Upper lobe of left lung (tissue), 6 donors: ENCODE measurements around the gene MCTP1. TPM values are rescaled to one million over a fixed set of nuclear protein-coding genes. Genes with fewer than 3 reads are reported as not detected.

Experiments used
- ATAC-seq, 2 donors: fragments of 200-7000 bp; cut with Tn5 transposase; one replicate each; pipeline ENCODE4 v1.9.1; 2022; ENCODE audit warnings: mild to moderate bottlenecking in 2 of 2, moderate library complexity in 2 of 2; ENCODE audit not compliant: low FRiP score in 2 of 2
- DNase-seq, 2 donors: peaks; one replicate each; pipeline ENCODE4 v3.0.0-alpha.2; 2019 to 2020
- H3K27ac ChIP-seq, 4 donors: fragments of 200-600 bp; sonication (generic); one replicate each; pipeline ENCODE4 v1.5.1; 2016 to 2019
- H3K27me3 ChIP-seq, 4 donors: fragments of 200-600 bp; sonication (generic); one replicate each; pipeline ENCODE4 v1.5.1; 2017 to 2019
- H3K36me3 ChIP-seq, 4 donors: fragments of 200-600 bp; sonication (generic); one replicate each; pipeline ENCODE4 v1.5.1; 2016 to 2019
- H3K4me1 ChIP-seq, 4 donors: fragments of 200-600 bp; sonication (generic); one replicate each; pipeline ENCODE4 v1.5.1; 2018 to 2019
- H3K4me3 ChIP-seq, 4 donors: fragments of 200-600 bp; sonication (generic); one replicate each; pipeline ENCODE4 v1.5.1; 2017 to 2019; ENCODE audit warnings: mild to moderate bottlenecking in 2 of 4, moderate library complexity in 1 of 4
- H3K9me3 ChIP-seq, 4 donors: fragments of 200-600 bp; sonication (generic); one replicate each; pipeline ENCODE4 v1.5.1; 2018 to 2019
- CTCF ChIP-seq, 6 experiments: fragments of 450-650 bp in 4 of 6; fragments of 200-600 bp in 2 of 6; sonication (generic) in 2 of 6; IDR thresholded peaks; one replicate each; pipeline ENCODE4 v1.5.1; 2016 to 2019; ENCODE audit warnings: antibody characterized with exemption in 6 of 6
- EP300 ChIP-seq, 4 donors: sonication (generic); formaldehyde crosslinking; IDR thresholded peaks; one replicate each; pipeline ENCODE4 v1.5.1; 2017; ENCODE audit warnings: antibody characterized with exemption in 4 of 4, control low read depth in 2 of 4
- POLR2A ChIP-seq, 4 donors: fragments of 450-650 bp; IDR thresholded peaks; one replicate each; pipeline ENCODE4 v1.5.1; 2016 to 2017; ENCODE audit warnings: antibody characterized with exemption in 4 of 4, mild to moderate bottlenecking in 2 of 4
- POLR2AphosphoS5 ChIP-seq, 2 donors: sonication (generic); formaldehyde crosslinking; IDR thresholded peaks; one replicate each; pipeline ENCODE4 v1.5.1; 2017; ENCODE audit warnings: antibody characterized with exemption in 2 of 2
- WGBS, 2 donors: methylation state at CpG; one replicate each; pipeline ENCODE4 v1.1.5; 2017 to 2018; 5-methylcytosine and 5-hydroxymethylcytosine counted together
- total RNA-seq, 6 donors: library from RNA; depleted of rRNA in 4 of 6; stranded (reverse); fragments of >200 nt in 4 of 6; gene quantifications; one replicate each; pipeline versions ENCODE4 v1.1.0 to v1.2.1, GENCODE V29; 2016 to 2021
- donor health status: DM: no; HTN: no; CAD: no; lungs with moderate emphysema.
- donor health status: DM: no; HTN: yes; CAD: no; lungs with severe emphysema.

The MCTP1 gene
- total RNA-seq, 6 donors from 2014 or later: 30.4 to 43.8 (median 38.3) TPM

DNA sequence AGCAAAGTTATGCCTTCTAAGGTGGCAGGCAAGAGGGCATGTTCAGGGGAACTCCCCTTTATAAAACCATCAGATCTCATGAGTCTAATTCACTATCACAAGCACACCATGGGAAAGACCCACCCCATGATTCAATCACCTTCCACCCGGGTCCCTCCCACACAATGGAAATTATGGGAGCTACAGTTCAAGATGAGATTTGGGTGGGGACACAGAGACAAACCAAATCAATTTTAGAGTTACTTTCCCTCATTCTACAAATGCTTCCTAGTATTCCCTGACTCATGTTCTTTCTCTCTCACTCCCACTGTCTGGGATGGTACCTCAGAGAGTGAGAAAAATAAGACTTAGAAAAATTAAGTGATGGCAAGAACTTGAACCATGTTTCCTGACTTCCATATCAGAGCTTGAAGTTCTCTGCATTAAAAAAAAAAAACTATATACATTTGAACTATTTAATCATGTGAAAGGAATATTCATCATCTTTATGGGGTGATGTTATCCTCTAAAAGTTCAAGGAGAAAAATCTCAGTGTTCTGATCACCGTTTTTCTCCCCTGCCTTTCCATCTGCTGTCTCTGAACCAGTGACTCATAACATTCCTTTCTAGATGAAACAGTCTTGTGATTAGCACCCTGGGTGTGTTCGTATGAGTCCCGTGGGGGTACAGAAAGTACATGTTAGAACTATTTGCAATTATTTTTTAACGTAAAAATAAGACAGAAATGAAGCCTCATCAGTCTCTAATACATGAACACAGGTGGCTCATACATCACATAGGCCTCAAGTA, 383.5 kb downstream of the MCTP1 start:
- no peak overlapping the region for H3K4me3 ChIP-seq
- H3K27ac ChIP-seq: no peak overlapping the region
- TF ChIP-seq EP300 (IDR thresholded peaks at IDR 0.05): no peak
- no peak for TF ChIP-seq POLR2AphosphoS5 (IDR thresholded peaks at IDR 0.05)
- TF ChIP-seq POLR2A (IDR thresholded peaks at IDR 0.05): no peak
- TF ChIP-seq CTCF (IDR thresholded peaks at IDR 0.05): no peak
- no peaks in the 10 kb centered on the region for H3K4me1 ChIP-seq
- 80 to 84% methylated on average over 5 of the region's 5 CpGs for WGBS, 2 donors
- peak in 1 of 2 donors; percentile 91 for ATAC-seq
- DNase-seq: no peak
- H3K36me3 ChIP-seq: peaks cover 0 to 17% (median 4%) of the 10 kb centered on the region in 4 donors
- H3K27me3 ChIP-seq: no peaks in the 10 kb centered on the region
- no peaks in the 10 kb centered on the region for H3K9me3 ChIP-seq

DNA sequence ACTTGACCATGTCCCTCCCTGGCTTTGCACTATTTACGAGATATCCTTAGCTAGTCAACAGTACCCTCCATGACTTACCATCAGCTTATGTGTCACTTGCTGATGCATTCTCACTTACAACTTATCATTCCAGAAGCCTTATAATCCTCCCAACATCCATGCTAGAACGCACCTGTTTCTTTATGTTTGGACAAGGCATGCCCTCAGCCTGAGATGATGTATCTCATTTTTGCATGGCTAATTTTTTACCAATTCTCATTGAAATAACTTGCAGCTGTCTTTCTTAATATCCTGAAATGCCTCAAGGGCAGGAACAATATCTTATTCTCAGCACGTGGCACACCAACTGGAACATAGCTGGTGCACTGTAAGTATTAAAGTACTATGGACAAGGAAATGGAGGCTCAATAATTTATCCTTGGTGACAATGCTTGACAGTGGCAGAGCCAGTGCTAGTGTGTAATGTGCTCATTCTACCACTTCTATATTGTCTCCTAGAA, 384.8 kb downstream of the MCTP1 start:
- DNase-seq (no peak), ATAC-seq (no peak)
- no peak overlapping the region for H3K27ac ChIP-seq
- no peaks in the 10 kb centered on the region for H3K9me3 ChIP-seq
- H3K27me3 ChIP-seq: no peaks in the 10 kb centered on the region
- 84 to 90% methylated on average over 3 of the region's 3 CpGs for WGBS, 2 donors
- no peak overlapping the region for H3K4me3 ChIP-seq
- no peak for TF ChIP-seq POLR2A (IDR thresholded peaks at IDR 0.05)
- no peak for TF ChIP-seq POLR2AphosphoS5 (IDR thresholded peaks at IDR 0.05)
- no peak for TF ChIP-seq EP300 (IDR thresholded peaks at IDR 0.05)
- TF ChIP-seq CTCF (IDR thresholded peaks at IDR 0.05): no peak
- H3K4me1 ChIP-seq: no peaks in the 10 kb centered on the region
- peaks cover 0 to 5% (median 0%) of the 10 kb centered on the region in 4 donors for H3K36me3 ChIP-seq

- H3K9me3 ChIP-seq: no peaks in the 10 kb centered on the region
- 61 to 69% methylated on average over 5 of the region's 5 CpGs for WGBS, 2 donors
- TF ChIP-seq POLR2AphosphoS5 (IDR thresholded peaks at IDR 0.05) (no peak), EP300 (IDR thresholded peaks at IDR 0.05) (no peak), CTCF (IDR thresholded peaks at IDR 0.05) (no peak), POLR2A (IDR thresholded peaks at IDR 0.05) (no peak)
- H3K4me1 ChIP-seq: no peaks in the 10 kb centered on the region
- ATAC-seq: no peak
- no peak overlapping the region for H3K27ac ChIP-seq
- no peak for DNase-seq
- H3K36me3 ChIP-seq: peaks cover 0 to 12% (median 2%) of the 10 kb centered on the region in 4 donors
- H3K27me3 ChIP-seq: no peaks in the 10 kb centered on the region
- no peak overlapping the region for H3K4me3 ChIP-seq
Measured at GRCh38 chr5:94893412-94894135, 391.3 kb downstream of the MCTP1 start.

DNA sequence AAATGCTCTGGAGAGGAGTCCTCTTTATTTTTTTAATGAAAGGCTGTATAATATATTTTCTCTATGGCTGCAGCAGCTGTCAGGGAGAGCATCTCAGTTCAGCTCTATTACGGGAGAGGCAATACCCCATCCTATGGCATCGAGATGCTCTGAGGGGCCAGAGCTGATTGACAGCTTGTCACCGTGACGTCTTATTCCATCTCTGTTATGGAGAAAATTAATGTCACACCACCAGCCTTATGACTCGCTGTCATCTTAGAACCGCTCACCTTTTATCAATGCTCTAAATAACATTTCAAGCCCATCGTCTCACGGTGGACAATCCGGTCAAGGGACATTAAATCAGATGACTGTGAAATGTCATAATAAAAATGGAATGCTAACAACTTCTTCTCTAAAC, 392.9 kb downstream of the MCTP1 start:
- Histone ChIP-seq H3K9me3 (no peaks in the 10 kb centered on the region), H3K4me1 (no peaks in the 10 kb centered on the region), H3K36me3 (peaks cover 0 to 12% (median 2%) of the 10 kb centered on the region in 4 donors), H3K27me3 (no peaks in the 10 kb centered on the region), H3K4me3 (no peak overlapping the region), H3K27ac (no peak overlapping the region)
- 94 to 96% methylated on average over 9 of the region's 9 CpGs for WGBS, 2 donors
- ATAC-seq: no peak
- no peak for TF ChIP-seq EP300 (IDR thresholded peaks at IDR 0.05)
- no peak for TF ChIP-seq POLR2AphosphoS5 (IDR thresholded peaks at IDR 0.05)
- TF ChIP-seq CTCF (IDR thresholded peaks at IDR 0.05): no peak
- no peak for TF ChIP-seq POLR2A (IDR thresholded peaks at IDR 0.05)
- no peak for DNase-seq
